ES-I3 (cell line): ENCODE results near the gene FAF2.

ENCODE experiments used
- H3K36me3 ChIP-seq: 2 replicates; pipeline ENCODE4 v1.6.1; 2013; ENCODE audit warnings: mild to moderate bottlenecking, low read length, control low read depth, moderate library complexity; ENCODE audit not compliant: insufficient read depth
- H3K4me1 ChIP-seq: 2 replicates; pipeline ENCODE4 v1.6.1; 2013; ENCODE audit warnings: mild to moderate bottlenecking, control low read depth, low read length; ENCODE audit not compliant: insufficient read depth
- H3K9ac ChIP-seq: 2 replicates; pipeline ENCODE4 v1.6.1; 2013; ENCODE audit warnings: low read depth, mild to moderate bottlenecking, low read length, moderate library complexity
- H3K9me3 ChIP-seq: 2 replicates; pipeline ENCODE4 v1.6.1; 2013; ENCODE audit warnings: mild to moderate bottlenecking, low read length, moderate library complexity; ENCODE audit not compliant: control insufficient read depth, insufficient read depth

The FAF2 gene

DNA sequence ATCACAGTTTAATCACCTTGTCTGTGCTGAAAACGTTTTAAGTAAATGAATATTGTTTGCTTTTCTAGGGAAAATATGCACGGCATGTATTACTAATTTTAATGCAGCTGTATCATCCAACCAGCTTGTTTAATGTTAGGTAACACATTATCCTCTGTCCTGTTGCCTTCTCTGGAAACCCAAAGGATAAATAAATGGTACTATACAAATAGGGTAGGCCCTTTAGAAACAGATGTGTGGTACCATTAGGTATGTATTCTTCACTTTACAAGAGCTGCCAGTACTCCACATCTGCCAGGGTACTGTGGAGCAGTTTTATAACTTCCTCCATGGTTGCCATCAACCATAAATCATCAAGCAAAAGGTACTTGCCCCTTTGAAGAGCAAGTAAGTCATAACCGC is 42.9 kb downstream of the FAF2 start:
- Histone ChIP-seq H3K4me1 (no peaks in the 10 kb centered on the region), H3K9ac (no peak overlapping the region), H3K36me3 (peaks cover 48% of the 10 kb centered on the region), H3K9me3 (no peaks in the 10 kb centered on the region)

DNA sequence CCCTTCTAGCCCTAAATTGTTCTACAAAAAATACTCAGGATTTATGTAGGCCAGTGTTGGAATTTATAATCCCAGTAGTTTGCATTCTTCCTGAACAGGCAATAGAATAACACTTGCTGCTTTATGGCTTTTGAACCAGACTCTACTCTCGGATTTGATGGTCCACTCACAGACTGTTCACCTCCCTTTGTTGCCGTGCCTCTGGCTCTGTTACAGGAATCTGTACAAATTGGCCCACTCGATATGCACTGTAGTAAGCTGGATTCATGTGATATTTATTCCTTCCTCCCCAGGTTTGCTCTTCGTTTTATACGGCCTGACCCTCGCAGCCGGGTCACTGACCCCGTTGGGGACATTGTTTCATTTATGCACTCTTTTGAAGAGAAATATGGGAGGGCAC is 43.7 kb downstream of the FAF2 start:
- peaks cover 55% of the 10 kb centered on the region for H3K36me3 ChIP-seq

DNA sequence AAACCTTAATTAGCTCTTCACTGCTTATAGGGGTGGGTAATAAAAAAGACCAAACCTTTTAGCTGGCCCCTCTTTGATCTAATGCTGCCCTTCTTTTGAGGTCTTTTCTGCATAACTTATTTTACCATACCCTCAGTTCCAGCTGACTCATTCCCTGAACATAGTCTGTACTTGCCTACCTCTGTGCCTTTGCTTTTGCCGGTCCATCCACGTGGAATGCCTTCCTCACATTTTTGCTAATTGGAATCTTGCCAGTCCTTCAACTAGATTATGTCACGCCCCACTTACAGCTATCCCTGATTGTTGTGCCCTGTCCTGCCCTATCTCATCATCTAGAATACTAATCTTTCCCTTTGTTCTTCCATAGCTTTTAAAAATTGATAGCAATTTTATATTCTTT is 44.2 kb downstream of the FAF2 start:
- Histone ChIP-seq H3K9me3 (no peaks in the 10 kb centered on the region), H3K9ac (no peak overlapping the region), H3K36me3 (peaks cover 55% of the 10 kb centered on the region), H3K4me1 (no peaks in the 10 kb centered on the region)

More for the DNA sequence above, 43.7 kb downstream of the FAF2 start:
- no peaks in the 10 kb centered on the region for H3K9me3 ChIP-seq
- no peaks in the 10 kb centered on the region for H3K4me1 ChIP-seq
- no peak overlapping the region for H3K9ac ChIP-seq

DNA sequence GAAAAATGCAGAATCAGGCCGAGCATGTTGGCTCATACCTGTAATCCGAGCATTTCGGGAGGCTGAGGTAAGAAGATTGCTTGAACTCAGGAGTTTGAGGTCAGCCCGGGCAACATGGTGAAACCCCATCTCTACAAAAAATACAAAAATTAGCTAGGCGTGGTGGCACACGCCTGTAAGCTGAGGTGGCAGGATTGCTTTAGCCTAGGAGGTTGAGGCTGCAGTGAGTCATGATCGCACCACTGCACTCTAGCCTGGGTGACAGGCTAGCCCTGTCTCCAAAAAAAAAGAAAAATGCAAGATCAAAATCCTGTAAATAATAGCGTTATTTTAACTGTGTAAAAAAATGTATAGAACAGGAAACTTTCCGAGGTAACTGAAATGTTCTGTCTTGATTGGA is 49.7 kb downstream of the FAF2 start:
- Histone ChIP-seq H3K36me3 (peaks cover 40% of the 10 kb centered on the region), H3K9me3 (no peaks in the 10 kb centered on the region), H3K9ac (no peak overlapping the region), H3K4me1 (no peaks in the 10 kb centered on the region)

DNA sequence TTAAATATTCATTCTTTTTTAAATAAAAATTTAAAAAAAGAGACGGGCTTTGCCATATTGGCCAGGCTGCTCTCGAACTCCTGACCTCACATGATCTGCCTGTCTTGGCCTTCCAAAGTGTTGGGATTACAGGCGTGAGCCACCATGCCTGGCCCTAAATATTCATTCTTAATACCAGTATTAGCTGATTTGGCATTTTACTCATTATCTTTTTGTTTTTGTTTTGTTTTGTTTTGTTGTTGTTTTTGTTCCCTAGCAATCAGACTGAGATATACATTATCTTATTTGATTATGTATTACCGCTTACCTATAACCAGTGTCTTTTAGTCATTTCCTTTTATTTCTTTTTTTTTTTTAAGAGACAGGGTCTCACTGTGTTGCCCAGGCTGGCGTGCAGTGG is 51.1 kb downstream of the FAF2 start:
- H3K9ac ChIP-seq: no peak overlapping the region
- H3K36me3 ChIP-seq: peaks cover 33% of the 10 kb centered on the region
- H3K9me3 ChIP-seq: no peaks in the 10 kb centered on the region
- no peaks in the 10 kb centered on the region for H3K4me1 ChIP-seq

DNA sequence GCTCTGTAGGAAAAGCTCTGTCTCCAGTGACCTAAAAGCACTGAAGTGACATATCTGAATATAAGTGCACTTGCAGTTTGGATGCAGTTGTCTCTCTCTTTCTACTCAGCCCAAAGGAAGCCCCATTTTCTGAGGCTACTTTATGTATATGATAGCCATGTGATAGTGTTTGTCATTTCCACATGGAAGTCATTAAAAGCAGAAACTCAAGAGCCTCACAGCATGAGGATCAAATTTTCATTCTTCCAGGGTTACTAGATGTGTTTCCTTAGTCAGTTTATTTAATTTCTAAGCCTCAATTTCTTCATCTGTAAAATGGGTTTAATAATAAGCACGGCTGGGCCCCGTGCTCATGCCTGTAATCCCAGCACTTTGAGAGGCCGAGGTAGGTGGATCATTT is 52.3 kb downstream of the FAF2 start:
- Histone ChIP-seq H3K36me3 (peaks cover 30% of the 10 kb centered on the region), H3K4me1 (no peaks in the 10 kb centered on the region), H3K9me3 (no peaks in the 10 kb centered on the region)

DNA sequence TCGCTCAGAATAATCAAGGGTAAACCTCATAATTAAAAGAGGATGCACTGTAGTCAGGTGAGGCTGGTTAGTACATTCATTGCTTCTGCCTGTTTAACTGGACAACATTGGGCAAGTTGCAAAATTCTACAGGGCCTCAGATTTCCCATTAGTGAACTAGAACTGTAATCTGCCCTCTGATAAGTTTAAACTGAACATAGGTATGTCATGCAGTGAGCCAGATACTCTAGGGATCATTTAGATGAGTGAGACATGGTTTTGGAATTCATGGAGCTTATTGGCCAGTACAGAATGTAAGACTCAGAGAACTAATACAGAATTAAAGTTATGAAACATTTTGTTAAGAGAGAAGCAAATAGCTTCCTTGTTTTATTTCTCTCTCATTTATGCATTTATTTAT is 53.1 kb downstream of the FAF2 start:
- Histone ChIP-seq H3K4me1 (no peaks in the 10 kb centered on the region), H3K9me3 (no peaks in the 10 kb centered on the region), H3K9ac (no peak overlapping the region), H3K36me3 (peaks cover 23% of the 10 kb centered on the region)

More for the DNA sequence above, 52.3 kb downstream of the FAF2 start:
- no peak overlapping the region for H3K9ac ChIP-seq

DNA sequence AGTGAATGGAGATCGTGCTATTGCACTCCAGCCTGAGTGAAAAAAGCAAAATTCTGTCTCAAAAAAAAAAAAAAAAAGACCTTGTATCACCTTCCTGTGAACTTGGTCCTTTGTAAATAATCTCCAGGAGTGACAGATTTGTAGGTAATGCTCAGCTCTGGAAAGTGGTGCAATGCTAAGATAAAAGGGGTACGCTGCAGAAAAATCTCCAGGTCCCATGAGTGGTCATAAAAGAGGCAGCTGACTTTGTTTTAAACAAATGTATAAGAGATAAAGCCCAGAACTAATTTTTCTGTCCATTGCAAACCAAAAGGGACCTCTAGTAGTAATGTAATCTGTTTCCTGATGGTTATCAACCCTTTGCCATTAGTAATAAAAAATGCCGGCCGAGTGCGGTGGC is 55.3 kb downstream of the FAF2 start:
- Histone ChIP-seq H3K36me3 (peaks cover 27% of the 10 kb centered on the region), H3K9ac (no peak overlapping the region), H3K4me1 (no peaks in the 10 kb centered on the region), H3K9me3 (no peaks in the 10 kb centered on the region)

DNA sequence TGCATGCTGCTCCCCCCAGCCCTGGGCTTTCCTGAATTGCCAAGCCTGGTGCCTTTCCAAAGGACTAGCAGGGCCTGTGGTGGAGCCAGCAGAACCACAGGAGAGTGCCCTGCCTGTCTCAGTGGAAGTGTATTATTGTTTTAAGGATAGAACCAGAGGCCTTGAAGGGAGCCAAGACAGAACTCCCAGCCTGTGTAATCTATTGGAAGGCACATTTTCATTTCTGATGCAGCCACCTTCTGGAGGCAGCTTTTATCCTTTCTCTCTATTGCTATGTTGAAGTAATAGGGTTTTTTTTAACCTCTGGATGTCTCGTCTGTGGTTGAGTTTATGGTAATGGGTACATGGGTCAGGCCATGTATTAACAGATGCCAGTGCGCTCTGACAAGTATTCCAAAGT is 59.7 kb downstream of the FAF2 start:
- H3K9ac ChIP-seq: no peak overlapping the region
- no peaks in the 10 kb centered on the region for H3K9me3 ChIP-seq
- peaks cover 25% of the 10 kb centered on the region; the same call in 1 of the 2 replicates for H3K36me3 ChIP-seq
- H3K4me1 ChIP-seq: no peaks in the 10 kb centered on the region

DNA sequence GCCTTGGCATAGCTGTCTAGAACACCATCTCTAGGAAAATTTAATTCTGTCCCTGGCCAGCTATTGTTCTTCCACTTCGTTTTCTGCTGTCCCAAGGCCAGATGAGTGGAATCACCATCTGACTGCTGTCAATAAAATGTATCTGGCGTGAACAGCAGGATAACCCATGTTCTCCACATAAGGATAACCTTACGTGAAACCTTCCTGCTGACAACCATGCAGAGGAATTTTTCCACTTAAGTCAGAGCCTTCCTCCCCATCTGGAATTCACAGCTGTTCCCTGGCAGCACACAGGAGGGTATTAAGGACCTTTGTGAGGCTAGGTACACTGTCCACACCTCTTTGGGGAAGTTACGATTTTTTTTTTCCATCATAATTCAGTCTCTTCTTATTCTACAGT is 60.4 kb downstream of the FAF2 start:
- Histone ChIP-seq H3K4me1 (no peaks in the 10 kb centered on the region), H3K36me3 (peaks cover 22% of the 10 kb centered on the region; the same call in 1 of the 2 replicates), H3K9me3 (no peaks in the 10 kb centered on the region), H3K9ac (no peak overlapping the region)

DNA sequence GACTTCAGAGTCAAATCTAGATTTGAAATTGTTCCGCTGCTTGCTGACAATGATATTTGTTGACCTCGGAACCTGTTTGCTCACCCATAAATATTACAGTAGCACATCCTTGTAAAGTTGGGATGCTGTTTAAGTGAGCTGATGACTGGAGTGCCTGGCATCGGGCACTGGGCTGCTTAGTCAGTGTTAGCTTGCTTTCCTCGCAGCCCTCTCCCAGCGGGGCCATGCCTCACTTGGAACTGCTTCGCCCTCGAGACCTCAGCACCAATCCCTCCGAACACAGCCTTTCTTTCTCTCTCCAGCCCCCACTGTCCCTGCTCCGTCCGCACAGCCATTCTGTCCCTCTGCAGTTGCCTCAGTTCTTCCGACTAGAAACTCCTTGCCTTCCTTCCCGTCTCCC is 65.6 kb downstream of the FAF2 start:
- H3K4me1 ChIP-seq: no peaks in the 10 kb centered on the region
- no peak overlapping the region for H3K9ac ChIP-seq
- peaks cover 6% of the 10 kb centered on the region; the same call in 1 of the 2 replicates for H3K36me3 ChIP-seq
- H3K9me3 ChIP-seq: no peaks in the 10 kb centered on the region

DNA sequence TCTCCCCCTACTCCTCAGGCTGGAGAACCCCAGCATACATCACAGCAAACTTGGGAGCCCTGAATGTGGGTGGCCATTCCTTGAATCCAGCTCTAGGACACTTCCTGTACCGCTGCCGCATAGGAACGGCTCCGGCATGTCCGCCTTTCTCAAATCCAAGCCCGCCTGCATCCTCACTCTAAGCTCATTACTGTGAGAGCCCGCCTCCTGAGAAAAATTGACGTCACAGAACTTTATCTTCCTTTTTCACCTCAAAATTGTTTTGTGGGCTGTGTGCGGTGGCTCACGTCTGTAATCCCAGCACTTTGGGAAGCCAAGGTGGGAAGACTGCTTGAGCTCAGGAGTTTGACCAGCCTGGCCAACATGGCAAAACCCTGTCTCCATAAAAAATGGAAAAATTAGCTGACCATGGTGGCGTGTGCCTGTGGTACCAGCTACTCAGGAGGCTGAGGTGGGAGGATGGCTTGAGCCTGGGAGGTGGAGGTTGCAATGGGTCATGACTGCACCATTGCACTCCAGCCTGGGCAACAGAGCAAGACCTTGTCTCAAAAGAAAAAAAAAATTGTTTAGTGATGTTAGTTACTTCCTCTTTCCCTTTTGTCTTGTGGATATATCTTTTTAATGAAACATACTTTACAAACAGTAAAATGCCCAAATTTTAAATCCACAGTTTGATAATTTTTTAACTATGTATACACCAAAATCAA is 66.2 kb downstream of the FAF2 start:
- Histone ChIP-seq H3K9me3 (no peaks in the 10 kb centered on the region), H3K4me1 (no peaks in the 10 kb centered on the region), H3K9ac (no peak overlapping the region), H3K36me3 (peaks cover 6% of the 10 kb centered on the region; the same call in 1 of the 2 replicates)

DNA sequence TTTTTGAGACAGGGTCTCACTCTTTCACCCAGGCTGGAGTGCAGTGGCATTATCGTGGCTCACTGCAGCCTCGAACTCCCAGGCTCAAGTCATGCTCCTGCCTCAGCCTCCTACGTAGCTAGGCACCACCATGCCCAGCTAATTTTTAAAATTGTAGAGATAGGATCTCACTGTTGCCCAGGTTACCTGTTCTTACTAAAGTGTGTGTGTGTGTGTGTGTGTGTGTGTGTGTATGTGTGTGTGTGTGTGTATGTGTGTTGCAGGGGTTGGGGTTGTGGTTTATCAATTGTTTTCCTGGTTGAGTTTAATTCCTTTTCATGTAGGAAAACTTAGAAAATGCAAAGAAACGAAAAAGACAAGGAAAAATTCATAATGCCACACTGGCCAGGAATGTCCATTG is 67.2 kb downstream of the FAF2 start:
- no peaks in the 10 kb centered on the region for H3K4me1 ChIP-seq
- no peaks in the 10 kb centered on the region for H3K36me3 ChIP-seq
- no peaks in the 10 kb centered on the region for H3K9me3 ChIP-seq
- H3K9ac ChIP-seq: no peak overlapping the region

DNA sequence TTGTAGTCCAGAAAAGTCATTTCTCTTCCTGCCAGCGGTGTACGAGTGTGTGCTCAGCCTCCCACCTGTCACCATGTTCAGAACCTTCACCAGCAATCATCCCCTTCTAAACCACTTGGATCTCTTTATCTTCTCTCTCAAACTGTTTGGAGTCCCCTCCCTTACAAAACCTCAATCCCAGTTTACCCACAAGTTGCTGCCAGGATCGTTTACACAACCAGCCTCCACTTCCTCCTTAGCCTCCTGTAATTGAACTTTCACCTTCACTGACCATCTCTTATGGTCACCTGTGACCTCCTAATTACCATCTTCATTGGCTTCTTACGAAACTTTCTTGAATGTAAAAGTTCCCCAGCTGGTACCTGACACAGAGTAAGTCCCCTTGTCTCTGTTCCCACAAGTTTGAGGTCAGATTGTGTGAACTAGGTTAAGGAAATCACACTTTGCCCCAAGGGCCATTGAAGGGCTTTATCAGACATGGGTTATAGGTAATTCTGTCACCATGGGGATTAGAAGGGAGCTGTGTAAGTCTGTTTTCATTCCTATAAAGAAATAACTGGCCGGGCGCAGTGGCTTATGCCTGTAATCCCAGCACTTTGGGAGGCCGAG is 69.0 kb downstream of the FAF2 start:
- Histone ChIP-seq H3K36me3 (no peaks in the 10 kb centered on the region), H3K9ac (no peak overlapping the region), H3K9me3 (no peaks in the 10 kb centered on the region), H3K4me1 (no peaks in the 10 kb centered on the region)
